Activated CD8-positive, alpha-beta memory T cell treated with anti-CD3 and anti-CD28 coated beads for 48 hours (primary cell): ENCODE results near the gene CIITA.

Source experiments
- DNase-seq, 3 experiments: peaks; one replicate each; pipeline ENCODE4 v3.0.0-alpha.2; 2020; ENCODE audit warnings: low read depth in 2 of 3, low spot score in 2 of 3

The CIITA gene

GRCh38 chr16:10878644-10879501 lies 1.9 kb downstream of the CIITA start:
- no peak for DNase-seq

DNA sequence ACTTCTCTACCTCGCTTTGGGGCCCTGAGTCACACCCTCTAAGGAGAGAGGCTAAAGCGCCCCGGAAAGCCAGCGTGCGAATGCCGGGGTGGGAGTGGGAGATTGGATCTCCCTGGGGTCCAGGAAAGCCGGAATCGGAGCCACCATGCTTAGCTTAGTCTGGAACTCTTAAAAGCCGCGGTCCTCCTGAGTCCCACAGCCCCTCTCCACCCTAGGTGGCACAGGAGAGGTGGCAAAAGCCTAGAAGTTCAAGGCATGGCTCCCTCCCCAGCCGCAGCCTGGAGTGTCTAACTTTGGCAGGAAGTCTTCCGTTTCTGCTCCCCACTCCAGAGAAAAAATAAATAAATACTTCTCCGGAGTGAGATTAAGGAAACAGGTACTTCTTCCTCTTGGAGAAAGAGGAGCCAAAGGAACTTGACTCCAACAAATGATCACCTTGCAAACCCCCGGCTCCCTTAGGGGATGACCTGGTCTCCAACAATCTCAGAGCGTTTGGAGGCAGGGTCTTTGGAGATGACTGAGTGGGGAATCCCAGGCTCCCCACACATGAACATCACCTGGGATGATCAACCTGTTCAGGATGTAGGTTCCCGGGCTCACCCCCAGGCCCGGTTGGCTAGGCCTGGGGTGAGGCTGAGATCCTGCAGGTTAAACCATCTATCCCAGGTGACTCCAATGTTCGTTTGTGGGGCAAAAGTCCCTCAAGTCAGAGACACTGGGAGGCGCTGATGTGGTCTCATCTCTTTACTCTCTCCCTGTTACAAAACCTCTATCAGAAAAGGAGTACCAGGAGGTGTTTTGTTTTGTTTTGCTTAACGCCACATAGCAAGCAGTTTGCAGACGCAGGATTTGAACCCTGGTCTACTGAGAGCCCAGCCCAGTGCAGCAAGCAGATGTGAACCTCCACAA lies 2.9 kb downstream of the CIITA start:
- no peak for DNase-seq

DNA sequence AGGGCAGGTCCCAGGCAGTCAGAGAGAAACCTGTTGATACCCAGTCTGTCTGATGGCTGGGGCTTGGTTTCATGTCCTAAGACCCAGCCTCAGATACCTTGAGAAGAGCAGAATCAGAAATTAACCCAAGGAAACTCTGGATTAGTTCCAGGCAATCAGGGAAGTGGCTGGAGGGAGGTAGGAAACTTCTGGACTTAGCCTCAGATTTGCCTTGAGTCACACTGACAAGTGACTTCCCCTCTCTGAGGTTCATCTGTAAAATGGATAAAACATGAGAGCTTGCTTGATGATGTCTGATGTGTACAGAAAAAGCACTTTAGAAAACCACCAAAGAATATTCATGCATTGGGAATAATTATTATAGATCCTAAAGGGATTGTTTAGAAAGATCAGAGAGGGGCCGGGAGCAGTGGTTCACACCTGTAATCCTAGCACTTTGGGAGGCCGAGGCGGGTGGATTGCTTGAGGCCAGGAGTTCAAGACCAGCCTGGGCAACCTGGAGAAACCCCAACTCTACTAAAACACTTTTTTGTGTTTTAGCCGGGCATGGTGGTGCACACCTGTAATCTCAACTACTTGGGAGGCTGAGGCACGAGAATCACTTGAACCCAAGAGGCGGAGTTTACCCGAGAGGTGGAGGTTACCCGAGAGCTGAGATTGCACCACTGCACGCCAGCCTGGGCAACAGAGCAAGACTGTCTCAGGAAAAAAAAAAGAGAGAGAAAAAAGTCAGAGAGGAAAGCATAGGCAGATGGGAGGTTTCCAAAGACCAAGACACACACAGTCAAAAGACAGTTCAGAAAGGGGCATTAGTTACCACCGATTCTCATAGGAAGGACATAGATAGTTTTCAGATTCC lies 3.8 kb downstream of the CIITA start:
- no peak for DNase-seq

DNA sequence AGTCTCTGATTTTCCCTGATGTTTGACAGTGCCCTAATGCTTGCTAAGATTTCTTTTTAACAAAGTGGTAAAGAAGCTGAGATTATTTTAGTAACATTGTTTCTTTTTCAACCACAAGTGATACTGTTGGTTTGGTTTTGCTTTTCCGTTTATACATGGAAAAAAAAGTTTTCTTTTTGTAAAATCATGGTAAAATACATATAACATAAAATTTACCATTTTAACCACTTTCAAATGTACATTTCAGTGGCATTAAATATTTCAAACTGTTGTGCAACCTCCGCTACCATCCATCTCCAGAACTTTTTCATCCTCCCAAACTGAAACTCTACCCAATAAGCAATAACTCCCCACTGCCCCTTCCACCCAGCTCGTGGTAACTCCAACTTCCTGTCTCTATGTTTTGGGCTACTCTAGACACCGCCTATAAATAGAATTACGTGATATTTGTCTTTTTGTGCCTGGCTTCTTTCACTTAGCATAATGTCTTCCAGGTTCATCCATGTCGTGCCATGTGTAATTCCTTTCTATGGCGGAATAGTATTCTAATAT lies 4.6 kb downstream of the CIITA start:
- DNase-seq: no peak

GRCh38 chr16:10883004-10883403 lies 6.0 kb downstream of the CIITA start:
- DNase-seq: no peak

GRCh38 chr16:10885246-10885645 lies 8.2 kb downstream of the CIITA start:
- no peak for DNase-seq

GRCh38 chr16:10888320-10888937 lies 11.4 kb downstream of the CIITA start:
- DNase-seq: no peak

GRCh38 chr16:10889855-10890254 lies 12.9 kb downstream of the CIITA start:
- DNase-seq: no peak

- no peak for DNase-seq
Observed at GRCh38 chr16:10892782-10893318, 15.8 kb downstream of the CIITA start.

DNA sequence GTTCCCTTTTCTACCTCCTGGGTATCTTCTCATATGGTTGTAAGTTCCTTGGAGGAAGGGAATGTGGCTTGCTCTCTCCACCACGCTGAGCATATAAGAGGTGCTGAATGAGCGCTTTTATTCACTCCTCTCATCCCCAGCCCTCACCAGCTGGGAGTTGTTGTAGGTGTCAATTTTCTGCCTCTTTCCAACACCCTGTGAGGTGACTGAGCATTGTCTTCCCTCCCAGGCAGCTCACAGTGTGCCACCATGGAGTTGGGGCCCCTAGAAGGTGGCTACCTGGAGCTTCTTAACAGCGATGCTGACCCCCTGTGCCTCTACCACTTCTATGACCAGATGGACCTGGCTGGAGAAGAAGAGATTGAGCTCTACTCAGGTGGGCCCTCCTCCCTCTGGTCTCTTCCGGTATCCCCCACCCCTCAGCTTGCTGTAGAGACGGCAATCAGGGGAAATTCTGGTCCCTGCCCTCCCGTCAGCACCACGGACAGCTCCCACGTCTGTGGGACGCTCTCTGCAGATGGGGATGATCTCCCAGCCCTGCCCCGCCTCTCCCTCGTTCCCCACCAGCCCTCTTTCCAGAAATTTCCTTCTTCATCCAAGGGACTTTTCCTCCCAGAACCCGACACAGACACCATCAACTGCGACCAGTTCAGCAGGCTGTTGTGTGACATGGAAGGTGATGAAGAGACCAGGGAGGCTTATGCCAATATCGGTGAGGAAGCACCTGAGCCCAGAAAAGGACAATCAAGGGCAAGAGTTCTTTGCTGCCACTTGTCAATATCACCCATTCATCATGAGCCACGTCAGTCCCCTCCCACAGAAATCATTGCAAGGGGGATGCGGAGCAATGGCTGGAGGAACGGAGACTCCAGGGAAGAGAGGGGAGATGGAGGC lies 18.3 kb downstream of the CIITA start:
- no peak for DNase-seq

DNA sequence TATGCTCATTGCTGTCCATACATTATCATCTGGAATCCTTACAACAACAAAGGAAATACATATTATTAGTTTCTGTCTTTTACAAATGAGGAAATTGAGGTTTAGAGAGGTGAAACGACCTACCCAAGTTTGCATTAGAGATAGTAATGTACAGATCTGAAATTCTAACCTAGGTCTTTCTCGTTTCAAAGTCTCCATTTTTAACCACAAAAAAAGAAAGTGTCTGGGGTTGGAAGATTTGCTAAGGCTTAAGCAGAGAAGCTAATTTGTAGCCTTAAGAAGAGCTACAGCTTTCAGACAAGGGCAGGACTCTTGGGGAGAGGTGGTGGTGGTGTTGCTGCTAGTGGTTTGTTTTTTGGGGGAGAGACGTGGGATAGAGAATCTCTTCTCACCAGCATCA lies 19.2 kb downstream of the CIITA start:
- DNase-seq: no peak

DNA sequence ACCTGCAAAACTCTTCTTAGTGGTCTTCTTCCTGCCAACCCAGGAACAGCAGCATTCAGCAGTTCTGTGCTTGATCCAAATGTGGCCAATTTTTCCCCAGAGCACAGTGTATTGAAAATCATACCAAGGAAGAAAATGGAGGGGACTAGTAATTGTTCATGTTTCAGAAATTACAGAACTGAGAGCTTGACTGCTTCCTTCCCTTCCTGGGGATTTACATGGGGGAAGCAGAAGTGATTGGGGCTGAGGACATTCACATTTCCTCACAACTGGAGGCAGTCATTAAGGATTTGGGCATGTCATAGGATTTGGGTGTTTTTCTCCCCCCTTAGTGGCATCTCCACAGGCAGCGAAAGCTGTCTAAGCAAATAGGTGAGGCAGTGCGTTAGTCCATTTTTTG lies 19.7 kb downstream of the CIITA start:
- no peak for DNase-seq

DNA sequence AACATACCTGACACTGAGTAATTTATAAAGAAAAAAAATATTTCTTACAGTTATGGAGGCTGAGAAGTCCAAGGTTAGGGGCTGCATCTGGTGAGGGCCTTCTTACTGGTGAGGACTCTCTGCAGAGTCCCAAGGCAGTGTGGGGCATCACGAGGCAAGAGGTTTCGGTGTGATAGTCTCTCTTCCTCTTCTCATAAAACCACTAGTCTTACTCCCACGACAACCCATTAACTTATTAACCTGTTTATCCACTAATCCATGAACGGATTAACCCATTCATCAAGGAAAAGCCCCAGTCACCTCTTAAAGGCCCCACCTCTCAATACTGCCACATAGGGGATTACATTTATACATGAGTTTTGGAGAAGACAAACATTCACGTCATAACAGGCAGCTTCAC lies 20.1 kb downstream of the CIITA start:
- no peak for DNase-seq

GRCh38 chr16:10902999-10903398 lies 26.0 kb downstream of the CIITA start:
- no peak for DNase-seq

DNA sequence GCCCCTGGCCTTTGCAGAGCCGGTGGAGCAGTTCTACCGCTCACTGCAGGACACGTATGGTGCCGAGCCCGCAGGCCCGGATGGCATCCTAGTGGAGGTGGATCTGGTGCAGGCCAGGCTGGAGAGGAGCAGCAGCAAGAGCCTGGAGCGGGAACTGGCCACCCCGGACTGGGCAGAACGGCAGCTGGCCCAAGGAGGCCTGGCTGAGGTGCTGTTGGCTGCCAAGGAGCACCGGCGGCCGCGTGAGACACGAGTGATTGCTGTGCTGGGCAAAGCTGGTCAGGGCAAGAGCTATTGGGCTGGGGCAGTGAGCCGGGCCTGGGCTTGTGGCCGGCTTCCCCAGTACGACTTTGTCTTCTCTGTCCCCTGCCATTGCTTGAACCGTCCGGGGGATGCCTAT lies 29.5 kb downstream of the CIITA start:
- DNase-seq: no peak

GRCh38 chr16:10906914-10907756 lies 30.1 kb downstream of the CIITA start:
- no peak for DNase-seq

- no peak for DNase-seq
Observed at GRCh38 chr16:10907757-10908045, 30.7 kb downstream of the CIITA start.

DNA sequence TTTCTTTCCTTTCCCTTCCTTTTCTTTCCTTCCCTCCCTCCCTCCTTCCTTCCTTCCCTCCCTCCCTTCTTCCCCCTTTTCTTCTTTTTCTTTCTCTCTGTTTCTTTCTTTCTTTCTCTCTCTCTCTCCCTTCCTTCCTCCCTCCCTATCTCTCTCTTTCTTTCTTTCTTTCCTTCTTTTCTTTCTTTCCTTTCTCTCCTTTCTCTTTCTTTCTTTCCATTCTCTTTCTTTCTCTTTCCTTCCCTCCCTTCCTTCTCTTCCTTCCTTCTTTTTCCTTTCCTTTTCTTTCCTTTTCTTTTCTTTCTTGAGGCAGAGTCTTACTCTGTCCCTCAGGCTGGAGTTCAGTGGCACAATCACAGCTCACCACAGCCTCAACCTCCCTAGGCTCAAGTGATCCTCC lies 34.3 kb downstream of the CIITA start:
- DNase-seq: no peak

DNA sequence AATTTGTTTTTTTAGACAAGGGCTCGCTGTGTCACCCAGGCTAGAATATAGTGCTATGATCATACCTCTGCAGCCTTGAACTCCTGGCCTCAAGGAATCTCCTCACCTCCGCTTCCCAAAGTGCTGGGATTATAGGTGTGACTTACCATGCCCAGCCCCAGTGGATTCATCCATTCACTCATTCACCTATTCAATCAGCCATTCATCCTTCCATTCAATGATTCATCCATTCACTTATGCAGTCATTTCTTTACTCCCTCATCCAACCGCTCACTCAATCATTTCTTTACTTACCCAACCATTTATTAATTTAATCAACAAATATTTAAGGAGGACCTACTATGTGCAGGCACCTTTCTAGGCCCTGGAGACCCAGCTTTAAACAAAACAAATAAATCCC lies 39.5 kb downstream of the CIITA start:
- DNase-seq: no peak
